ENCODE data around the gene PCK1.

GRCh38 chr20:57609842-57610167 lies 48.9 kb downstream of the PCK1 start:
- no peak for TF ChIP-seq CTCF (IDR thresholded peaks at IDR 0.05)
- no peak for TF ChIP-seq POLR2A (IDR thresholded peaks at IDR 0.05)

Measured in suprapubic skin (tissue), 3 donors.